ENCODE results near the gene LRIF1. TPM values are rescaled to one million over a fixed set of nuclear protein-coding genes. Genes with fewer than 3 reads are reported as not detected.
"Not testable (repeated sequence)": the region's sequence is repeated elsewhere in the genome, so short reads cannot be mapped to it uniquely, and the experiment has no call there.

Gene LRIF1
- total and polyA plus RNA-seq, 10 of the 15 experiments (the other 5 are each of a cell fraction or from before 2014, with no cell fraction given), result 9.7 to 20.3 (median 15.8) TPM

DNA sequence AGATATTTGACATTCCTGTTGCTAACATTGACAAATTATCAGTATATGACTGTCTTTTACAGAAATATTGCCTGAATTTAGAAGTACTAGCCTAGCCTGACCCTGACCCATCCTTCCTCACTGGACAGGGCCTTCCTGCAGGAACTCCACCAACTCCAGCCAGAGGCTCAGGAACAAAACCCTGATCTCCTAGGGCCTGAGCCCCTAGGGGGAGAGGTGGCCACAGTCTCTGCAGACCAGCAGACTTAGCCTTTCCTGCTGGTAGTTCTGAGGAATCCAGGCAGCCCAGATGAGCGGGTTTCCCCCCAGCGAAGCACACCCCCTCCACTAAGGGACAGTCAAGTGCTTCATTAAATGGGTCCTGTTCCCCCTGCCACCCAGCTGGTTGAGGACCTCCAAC is 44.3 kb upstream of the LRIF1 start (continued):
- TF ChIP-seq, protein P1, sequence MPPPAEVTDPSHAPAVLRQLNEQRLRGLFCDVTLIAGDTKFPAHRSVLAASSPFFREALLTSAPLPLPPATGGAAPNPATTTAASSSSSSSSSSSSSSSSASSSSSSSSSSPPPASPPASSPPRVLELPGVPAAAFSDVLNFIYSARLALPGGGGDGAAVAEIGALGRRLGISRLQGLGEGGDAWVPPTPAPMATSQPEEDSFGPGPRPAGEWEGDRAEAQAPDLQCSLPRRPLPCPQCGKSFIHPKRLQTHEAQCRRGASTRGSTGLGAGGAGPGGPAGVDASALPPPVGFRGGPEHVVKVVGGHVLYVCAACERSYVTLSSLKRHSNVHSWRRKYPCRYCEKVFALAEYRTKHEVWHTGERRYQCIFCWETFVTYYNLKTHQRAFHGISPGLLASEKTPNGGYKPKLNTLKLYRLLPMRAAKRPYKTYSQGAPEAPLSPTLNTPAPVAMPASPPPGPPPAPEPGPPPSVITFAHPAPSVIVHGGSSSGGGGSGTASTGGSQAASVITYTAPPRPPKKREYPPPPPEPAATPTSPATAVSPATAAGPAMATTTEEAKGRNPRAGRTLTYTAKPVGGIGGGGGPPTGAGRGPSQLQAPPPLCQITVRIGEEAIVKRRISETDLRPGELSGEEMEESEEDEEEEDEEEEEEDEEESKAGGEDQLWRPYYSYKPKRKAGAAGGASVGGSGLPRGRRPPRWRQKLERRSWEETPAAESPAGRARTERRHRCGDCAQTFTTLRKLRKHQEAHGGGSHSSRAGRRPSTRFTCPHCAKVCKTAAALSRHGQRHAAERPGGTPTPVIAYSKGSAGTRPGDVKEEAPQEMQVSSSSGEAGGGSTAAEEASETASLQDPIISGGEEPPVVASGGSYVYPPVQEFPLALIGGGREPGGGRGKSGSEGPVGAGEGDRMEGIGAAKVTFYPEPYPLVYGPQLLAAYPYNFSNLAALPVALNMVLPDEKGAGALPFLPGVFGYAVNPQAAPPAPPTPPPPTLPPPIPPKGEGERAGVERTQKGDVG (CRISPR knock-in tag; IDR thresholded peaks at IDR 0.05), result no peak
- TF ChIP-seq ZBED1 (IDR thresholded peaks at IDR 0.05; ENCODE audit: borderline replicate concordance), result no peak
- no peak for TF ChIP-seq GATAD2B (conservative IDR thresholded peaks at IDR 0.05; ENCODE audit: low read depth)

DNA sequence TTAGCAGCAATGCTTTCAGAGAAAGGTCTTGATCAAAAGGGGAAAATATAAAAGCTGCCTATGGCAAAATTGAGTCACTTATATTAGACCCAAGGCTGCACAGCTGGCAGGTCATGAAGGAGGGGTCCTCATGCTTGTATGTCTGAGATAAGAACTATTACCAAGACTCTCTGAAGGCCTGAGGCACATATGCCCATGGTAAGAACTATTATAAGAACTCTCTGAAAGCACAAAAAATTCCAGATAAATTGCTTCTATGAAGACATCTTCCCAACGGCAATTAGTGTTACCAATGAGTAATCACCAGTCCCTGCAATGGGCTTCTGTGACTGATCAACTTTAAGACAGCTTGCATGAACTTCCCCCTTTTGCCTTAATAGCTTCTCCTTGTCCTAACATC is 42.8 kb upstream of the LRIF1 start:
- H3K36me3 ChIP-seq (ENCODE audit: control insufficient read depth in 2 of 2, insufficient read depth in 2 of 2, low read length in 1 of 2), result no peaks in the 10 kb centered on the region
- no peak overlapping the region for H3K9ac ChIP-seq (ENCODE audit: control insufficient read depth, insufficient read depth, low read length)
- TF ChIP-seq POLR2AphosphoS5 (IDR thresholded peaks at IDR 0.05; ENCODE audit: low read length) (no peak), GATAD2B (conservative IDR thresholded peaks at IDR 0.05; ENCODE audit: low read depth) (no peak)
- peaks cover 2% of the 10 kb centered on the region; the same call in 2 of the 3 replicates for H3K9me3 ChIP-seq (replicated peaks; ENCODE audit: control insufficient read depth, insufficient read depth, low read length)
- H3K4me2 ChIP-seq (ENCODE audit: control insufficient read depth, insufficient read depth), result no peak overlapping the region
- no TSS peak for BruUV-seq (replicated peaks)
- no peaks in the 10 kb centered on the region for H3K27me3 ChIP-seq (replicated peaks in 1 of 2; ENCODE audit: control insufficient read depth in 2 of 2, insufficient read depth in 2 of 2, low read length in 1 of 2)
- H2AFZ ChIP-seq (ENCODE audit: control insufficient read depth, low read depth, low read length), result no peak overlapping the region
- DNase-seq (ENCODE audit: low read depth, low spot score) (no peak), ATAC-seq (no peak), FAIRE-seq (no peak)
- in situ Hi-C loops (cut with MboI) (no loop called here), intact Hi-C loops (cut with micrococcal nuclease; ENCODE audit: unreplicated experiment) (no loop called here)
- no peak overlapping the region for H3K27ac ChIP-seq (ENCODE audit: control insufficient read depth, insufficient read depth)
- no peaks in the 10 kb centered on the region for H3K4me1 ChIP-seq (ENCODE audit: control insufficient read depth, insufficient read depth, low read length)
- RAD21 ChIA-PET (ENCODE audit: unreplicated experiment), result no interaction called here
- no peaks in the 10 kb centered on the region for H4K20me1 ChIP-seq (ENCODE audit: control insufficient read depth, insufficient read depth)
- WGBS (ENCODE audit: insufficient coverage, insufficient replicate concordance, low lambda C conversion rate, missing lambda C conversion rate), result 56% methylated on average over 1 of the region's 1 CpG
- H3K4me3 ChIP-seq, result no peak overlapping the region
- SMC1A ChIA-PET (ENCODE audit: uncharacterized antibody, unreplicated experiment), result no interaction called here
- POLR2A ChIA-PET, result no interaction called here
- CTCF ChIA-PET, result no interaction called here
- H3K79me2 ChIP-seq (ENCODE audit: control insufficient read depth, insufficient read depth, low read length), result no peaks in the 10 kb centered on the region

- DNase-seq (ENCODE audit: low read depth, low spot score); H3K27ac ChIP-seq (ENCODE audit: control insufficient read depth, insufficient read depth); H3K9ac ChIP-seq (ENCODE audit: control insufficient read depth, insufficient read depth, low read length); ATAC-seq; BruUV-seq (replicated peaks); H3K4me3 ChIP-seq; H2AFZ ChIP-seq (ENCODE audit: control insufficient read depth, low read depth, low read length); H3K4me2 ChIP-seq (ENCODE audit: control insufficient read depth, insufficient read depth); H4K20me1 ChIP-seq (ENCODE audit: control insufficient read depth, insufficient read depth); H3K27me3 ChIP-seq (replicated peaks in 1 of 2; ENCODE audit: control insufficient read depth in 2 of 2, insufficient read depth in 2 of 2, low read length in 1 of 2); in situ Hi-C loops (cut with MboI); H3K36me3 ChIP-seq (ENCODE audit: control insufficient read depth in 2 of 2, insufficient read depth in 2 of 2, low read length in 1 of 2); H3K4me1 ChIP-seq (ENCODE audit: control insufficient read depth, insufficient read depth, low read length); H3K9me3 ChIP-seq (replicated peaks; ENCODE audit: control insufficient read depth, insufficient read depth, low read length); POLR2A ChIA-PET; RAD21 ChIA-PET (ENCODE audit: unreplicated experiment); FAIRE-seq; H3K79me2 ChIP-seq (ENCODE audit: control insufficient read depth, insufficient read depth, low read length): not testable (repeated sequence)
- intact Hi-C loops (cut with micrococcal nuclease; ENCODE audit: unreplicated experiment), result loop anchor here (10.0 kb wide), 1 partner anchor 375 kb away; no protein-coding TSS in a partner anchor
- SMC1A ChIA-PET (ENCODE audit: uncharacterized antibody, unreplicated experiment), result interaction anchor here (0.9 kb wide), 1 partner anchor 15 kb away, joined by 4 read pairs; no protein-coding TSS in a partner anchor
- CTCF ChIA-PET, result interaction anchor here (0.9 to 3.1 kb wide), 2 partner anchors 7 to 31 kb away, joined by 3 to 13 read pairs; no protein-coding TSS in a partner anchor
Observed at GRCh38 chr1:110999607-111000006, 35.9 kb upstream of the LRIF1 start.

Measured in GM12878 (cell line).